Measurements from ENCODE around the gene IL6R. TPM values are rescaled to one million over a fixed set of nuclear protein-coding genes. Genes with fewer than 3 reads are reported as not detected.

The IL6R gene
- total and polyA plus RNA-seq, 4 donors: 18.8 to 67.6 (median 35.3) TPM

GRCh38 chr1:154446789-154447188, 41.6 kb downstream of the IL6R start:
- Histone ChIP-seq H3K9ac (ENCODE audit: low read depth in 1 of 2, low read length in 2 of 2) (no peak overlapping the region), H3K27ac (ENCODE audit: low read depth in 1 of 2, low read length in 2 of 2) (no peak overlapping the region), H3K27me3 (ENCODE audit: control insufficient read depth in 4 of 4, insufficient read depth in 4 of 4, low read length in 3 of 4) (no peaks in the 10 kb centered on the region), H3K4me1 (ENCODE audit: control insufficient read depth in 4 of 4, insufficient read depth in 4 of 4, low read length in 3 of 4) (peaks cover 0 to 17% (median 4%) of the 10 kb centered on the region in 4 donors), H3K4me3 (ENCODE audit: low read depth in 1 of 3, low read length in 3 of 3) (no peak overlapping the region), H3K9me3 (ENCODE audit: control insufficient read depth in 4 of 4, low read length in 3 of 4) (no peaks in the 10 kb centered on the region), H3K36me3 (ENCODE audit: control insufficient read depth in 4 of 4, insufficient read depth in 3 of 4, low read depth in 1 of 4, low read length in 3 of 4) (peaks cover 12 to 60% (median 55%) of the 10 kb centered on the region in 4 donors)
- no peak for DNase-seq (ENCODE audit: low spot score)
- WGBS: 91% methylated on average over 6 of the region's 6 CpGs
- TF ChIP-seq MAX (IDR thresholded peaks at IDR 0.05): no peak
- no peak for TF ChIP-seq RXRA (IDR thresholded peaks at IDR 0.05)
- no peak for TF ChIP-seq HNF4G (IDR thresholded peaks at IDR 0.05)
- no peak for TF ChIP-seq HNF4A (conservative IDR thresholded peaks at IDR 0.05)
- no peak for TF ChIP-seq FOXA2 (IDR thresholded peaks at IDR 0.05)
- TF ChIP-seq ZBTB33 (IDR thresholded peaks at IDR 0.05): no peak
- TF ChIP-seq EGR1 (IDR thresholded peaks at IDR 0.05; ENCODE audit: low read depth in 2 of 2): no peak
- TF ChIP-seq JUND (IDR thresholded peaks at IDR 0.05): no peak
- TF ChIP-seq ATF3 (IDR thresholded peaks at IDR 0.05): no peak
- no peak for TF ChIP-seq REST (IDR thresholded peaks at IDR 0.05)

- peaks cover 8 to 62% (median 55%) of the 10 kb centered on the region in 4 donors for H3K36me3 ChIP-seq (ENCODE audit: control insufficient read depth in 4 of 4, insufficient read depth in 3 of 4, low read depth in 1 of 4, low read length in 3 of 4)
- no peak for DNase-seq (ENCODE audit: low spot score)
- no peaks in the 10 kb centered on the region for H3K9me3 ChIP-seq (ENCODE audit: control insufficient read depth in 4 of 4, low read length in 3 of 4)
- H3K27me3 ChIP-seq (ENCODE audit: control insufficient read depth in 4 of 4, insufficient read depth in 4 of 4, low read length in 3 of 4): no peaks in the 10 kb centered on the region
- H3K27ac ChIP-seq (ENCODE audit: low read depth in 1 of 2, low read length in 2 of 2): no peak overlapping the region
- TF ChIP-seq HNF4G (IDR thresholded peaks at IDR 0.05) (no peak), SP1 (IDR thresholded peaks at IDR 0.05) (no peak), ATF3 (IDR thresholded peaks at IDR 0.05) (no peak), FOXA2 (IDR thresholded peaks at IDR 0.05) (no peak), NR2F2 (IDR thresholded peaks at IDR 0.05) (no peak), REST (IDR thresholded peaks at IDR 0.05) (no peak), JUND (IDR thresholded peaks at IDR 0.05) (no peak), YY1 (IDR thresholded peaks at IDR 0.05) (no peak), RAD21 (IDR thresholded peaks at IDR 0.05) (no peak)
- WGBS: 90% methylated on average over 7 of the region's 7 CpGs
- H3K4me1 ChIP-seq (ENCODE audit: control insufficient read depth in 4 of 4, insufficient read depth in 4 of 4, low read length in 3 of 4): peaks cover 0 to 3% (median 0%) of the 10 kb centered on the region in 4 donors
- H3K4me3 ChIP-seq (ENCODE audit: low read depth in 1 of 3, low read length in 3 of 3): no peak overlapping the region
- no peak overlapping the region for H3K9ac ChIP-seq (ENCODE audit: low read depth in 1 of 2, low read length in 2 of 2)
Observed at GRCh38 chr1:154448331-154448811, 43.2 kb downstream of the IL6R start.

Data from liver (tissue), 9 donors.